Spleen (tissue), 11 donors: ENCODE results near the gene ASTL. TPM values are rescaled to one million over a fixed set of nuclear protein-coding genes. Genes with fewer than 3 reads are reported as not detected.

Experiments
- DNase-seq: peaks from one replicate; pipeline ENCODE4 v3.0.0-alpha.2; 2020
- H3K27ac ChIP-seq, 8 donors: fragments of 200-600 bp; sonication (generic) in 7 of 8; 1 replicate in 4 of 8; 2 replicates in 4 of 8; pipeline versions ENCODE4 v1.5.0 to v1.8.0; 2016 to 2021; ENCODE audit warnings: inconsistent platforms in 4 of 8, mild to moderate bottlenecking in 4 of 8, moderate library complexity in 1 of 8
- H3K27me3 ChIP-seq, 7 donors: fragments of 200-600 bp; sonication (generic) in 6 of 7; replicated peaks in 1 of 7; 1 replicate in 4 of 7; 2 replicates in 3 of 7; pipeline versions ENCODE4 v1.5.0 to v1.8.0; 2016 to 2021; ENCODE audit warnings: inconsistent platforms in 3 of 7, mild to moderate bottlenecking in 1 of 7
- H3K36me3 ChIP-seq, 6 donors: fragments of 200-600 bp; sonication (generic) in 5 of 6; 1 replicate in 4 of 6; 2 replicates in 2 of 6; pipeline versions ENCODE4 v1.5.0 to v1.8.0; 2016 to 2021; ENCODE audit warnings: inconsistent platforms in 2 of 6
- H3K4me1 ChIP-seq, 6 donors: fragments of 200-600 bp; sonication (generic) in 5 of 6; 1 replicate in 3 of 6; 2 replicates in 3 of 6; pipeline versions ENCODE4 v1.5.0 to v1.8.0; 2016 to 2021; ENCODE audit warnings: inconsistent platforms in 3 of 6
- H3K4me3 ChIP-seq, 8 donors: fragments of 200-600 bp; sonication (generic) in 7 of 8; 1 replicate in 4 of 8; 2 replicates in 4 of 8; pipeline versions ENCODE4 v1.5.0 to v1.8.0; 2016 to 2021; ENCODE audit warnings: inconsistent platforms in 4 of 8, mild to moderate bottlenecking in 4 of 8, moderate library complexity in 2 of 8
- H3K9me3 ChIP-seq, 8 donors: fragments of 200-600 bp; sonication (generic) in 7 of 8; 1 replicate in 4 of 8; 2 replicates in 4 of 8; pipeline versions ENCODE4 v1.5.0 to v1.8.0; 2016 to 2021; ENCODE audit warnings: inconsistent platforms in 4 of 8
- CTCF ChIP-seq, 11 experiments: fragments of 200-600 bp in 7 of 11; fragments of 450-650 bp in 4 of 11; sonication (generic) in 4 of 11; IDR thresholded peaks in 8 of 11; conservative IDR thresholded peaks in 3 of 11; 1 replicate in 7 of 11; 2 replicates in 4 of 11; pipeline versions ENCODE4 v1.4.0 to v1.8.0; 2016 to 2021; ENCODE audit warnings: antibody characterized with exemption in 11 of 11, inconsistent platforms in 4 of 11, mild to moderate bottlenecking in 1 of 11
- POLR2A ChIP-seq, 3 donors: fragments of 450-650 bp; IDR thresholded peaks; one replicate each; pipeline ENCODE4 v1.5.1; 2017; ENCODE audit warnings: antibody characterized with exemption in 3 of 3, mild to moderate bottlenecking in 1 of 3
- POLR2AphosphoS5 ChIP-seq, 3 donors: sonication (generic); formaldehyde crosslinking; IDR thresholded peaks; one replicate each; pipeline ENCODE4 v1.5.1; 2017; ENCODE audit warnings: antibody characterized with exemption in 3 of 3
- WGBS, 5 donors: extraction: QIAGEN DNeasy Blood & Tissue Kit in 3 of 5; methylation state at CpG; one replicate each; pipeline versions ENCODE4 v1.1.5 to v1.1.7; 2013 to 2018; 5-methylcytosine and 5-hydroxymethylcytosine counted together
- intact Hi-C: fragments of 100-400 bp; cut with DNase I; formaldehyde crosslinking; loops from one replicate; pipeline ENCODE4 v1.15.0; 2023; ENCODE audit warnings: low total_unique reads
- polyA plus RNA-seq, 3 donors: library from polyadenylated mRNA; stranded (reverse); fragments of 200-250 nt; gene quantifications; one replicate each; pipeline ENCODE4 v1.2.1, GENCODE V29; 2013
- total RNA-seq, 7 donors: library from RNA; depleted of rRNA in 3 of 7; stranded (reverse); fragments of >200 nt in 3 of 7; fragmentation: NEBNext Ultra II Directional in 4 of 7; extraction: Animal tissue kit (Norgen Biotek cat#: 25700) in 4 of 7; gene quantifications; one replicate each; pipeline versions ENCODE4 v1.1.0 to v1.2.1, GENCODE V29; 2016 to 2021
- donor health status: healthy with polysubstance abuse.
- donor health status: DM: no; HTN: no; CAD: no; lungs with moderate emphysema.
- donor health status: DM: no; HTN: no; CAD: no.
- donor health status: Bipolar disorder and iron deficiency.
- donor health status: healthy.
- donor health status: DM: no; HTN: no; CAD: no.
- donor health status: DM: yes; HTN: yes; CAD: no.

The ASTL gene
- total and polyA plus RNA-seq, 10 donors: 0.24 to 2.2 (median 0.52) TPM; not detected in 1

DNA sequence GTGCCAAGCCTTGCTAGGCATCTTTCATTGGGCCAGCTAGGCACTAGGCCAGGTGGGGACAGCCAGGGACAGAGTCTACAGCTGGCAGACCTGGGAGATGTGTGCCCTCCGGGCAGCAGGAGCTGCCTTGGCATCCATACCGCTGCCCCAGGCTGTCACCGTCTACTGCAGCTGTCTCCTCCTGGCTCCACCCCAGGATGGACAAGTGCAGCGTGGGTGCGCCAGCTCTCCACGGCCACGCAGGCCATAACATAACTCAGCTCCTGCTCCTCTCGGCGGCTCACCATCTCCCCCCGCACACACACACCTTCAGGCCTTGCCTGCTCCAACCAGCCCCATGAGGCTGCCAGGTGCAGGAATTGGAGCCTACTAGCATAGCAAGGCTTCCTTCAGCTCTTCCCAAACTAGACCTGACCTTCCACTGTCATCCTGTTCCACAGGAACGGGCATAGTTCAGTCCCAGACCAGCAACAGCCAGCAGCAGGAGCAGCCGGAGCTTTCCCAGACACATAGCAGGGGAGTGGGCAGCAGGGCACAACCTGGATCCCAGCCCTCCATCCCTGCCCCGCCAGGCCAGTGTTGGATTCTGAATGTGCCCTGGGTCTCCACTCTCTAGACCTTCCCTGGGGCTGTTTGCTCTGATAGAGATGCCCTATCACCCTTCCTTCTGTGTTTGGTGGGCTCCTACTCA is 19.5 kb downstream of the ASTL start:
- no peaks in the 10 kb centered on the region for H3K36me3 ChIP-seq
- intact Hi-C loops: no loop called here
- WGBS, 5 donors: 91 to 97% (median 92%) methylated on average over 10 to 13 of the region's 13 CpGs
- no peak overlapping the region for H3K4me3 ChIP-seq
- H3K27me3 ChIP-seq: peaks cover 0 to 73% (median 22%) of the 10 kb centered on the region in 7 donors
- DNase-seq: peak; percentile 58
- no peak for TF ChIP-seq POLR2AphosphoS5 (IDR thresholded peaks at IDR 0.05)
- no peak for TF ChIP-seq CTCF (IDR thresholded peaks at IDR 0.05 in 8 of 11, conservative IDR thresholded peaks at IDR 0.05 in 3 of 11)
- no peak for TF ChIP-seq POLR2A (IDR thresholded peaks at IDR 0.05)
- no peak overlapping the region for H3K27ac ChIP-seq
- H3K4me1 ChIP-seq: peaks cover 3 to 48% (median 25%) of the 10 kb centered on the region in 6 donors
- H3K9me3 ChIP-seq: no peaks in the 10 kb centered on the region

DNA sequence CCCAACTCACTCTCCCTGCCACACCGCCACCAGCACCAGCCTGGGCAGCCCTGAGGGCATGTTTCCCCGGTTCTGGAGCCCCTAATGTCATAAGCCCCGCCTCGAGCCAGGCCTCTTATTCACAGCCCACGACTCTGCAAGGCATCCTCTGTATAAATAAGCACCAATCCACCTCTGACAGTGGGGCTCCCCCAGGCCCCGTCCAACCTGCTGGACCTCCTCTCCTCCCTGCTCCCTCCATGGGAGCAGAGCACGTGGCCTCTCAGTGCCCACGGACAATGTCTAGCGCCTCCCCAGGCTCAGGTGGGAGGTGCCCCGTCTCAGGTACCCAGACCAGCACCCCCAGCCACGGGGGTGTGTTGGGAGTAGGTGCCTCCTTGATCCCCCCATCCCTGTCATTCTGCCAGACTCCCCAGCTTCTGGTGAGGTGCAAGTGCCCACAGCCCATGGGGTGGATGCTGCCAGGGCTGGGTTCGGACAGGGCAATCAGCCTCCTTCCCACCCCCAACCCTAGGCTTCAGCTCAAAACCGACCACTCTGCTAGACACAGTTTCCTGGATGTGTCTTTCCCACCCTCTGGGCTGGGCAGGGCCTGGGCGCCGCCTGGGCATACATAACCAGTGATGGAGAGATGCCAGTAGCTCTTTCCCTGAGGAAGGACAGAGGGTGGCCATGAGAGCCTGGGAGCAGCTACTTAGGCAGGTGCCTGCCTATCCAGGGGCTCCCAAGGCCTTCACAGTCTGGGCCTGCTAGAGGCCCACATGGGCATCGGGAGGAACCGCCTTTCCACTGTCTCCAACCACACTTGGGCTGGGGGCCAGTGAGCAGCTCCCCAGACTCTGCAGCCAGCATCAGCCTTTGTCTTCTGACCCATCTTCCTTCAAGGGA is 20.4 kb downstream of the ASTL start:
- Histone ChIP-seq H3K27ac (no peak overlapping the region), H3K9me3 (no peaks in the 10 kb centered on the region), H3K4me3 (peak overlapping the region in 1 of 8 donors; percentile 78), H3K36me3 (no peaks in the 10 kb centered on the region), H3K27me3 (peaks cover 0 to 73% (median 22%) of the 10 kb centered on the region in 7 donors), H3K4me1 (peaks cover 3 to 51% (median 25%) of the 10 kb centered on the region in 6 donors)
- TF ChIP-seq POLR2AphosphoS5 (IDR thresholded peaks at IDR 0.05): no peak
- no peak for TF ChIP-seq CTCF (IDR thresholded peaks at IDR 0.05 in 8 of 11, conservative IDR thresholded peaks at IDR 0.05 in 3 of 11)
- no peak for TF ChIP-seq POLR2A (IDR thresholded peaks at IDR 0.05)
- intact Hi-C loops: no loop called here
- peak; percentile 73 for DNase-seq
- WGBS, 5 donors: 48 to 59% (median 57%) methylated on average over 13 to 17 of the region's 17 CpGs

DNA sequence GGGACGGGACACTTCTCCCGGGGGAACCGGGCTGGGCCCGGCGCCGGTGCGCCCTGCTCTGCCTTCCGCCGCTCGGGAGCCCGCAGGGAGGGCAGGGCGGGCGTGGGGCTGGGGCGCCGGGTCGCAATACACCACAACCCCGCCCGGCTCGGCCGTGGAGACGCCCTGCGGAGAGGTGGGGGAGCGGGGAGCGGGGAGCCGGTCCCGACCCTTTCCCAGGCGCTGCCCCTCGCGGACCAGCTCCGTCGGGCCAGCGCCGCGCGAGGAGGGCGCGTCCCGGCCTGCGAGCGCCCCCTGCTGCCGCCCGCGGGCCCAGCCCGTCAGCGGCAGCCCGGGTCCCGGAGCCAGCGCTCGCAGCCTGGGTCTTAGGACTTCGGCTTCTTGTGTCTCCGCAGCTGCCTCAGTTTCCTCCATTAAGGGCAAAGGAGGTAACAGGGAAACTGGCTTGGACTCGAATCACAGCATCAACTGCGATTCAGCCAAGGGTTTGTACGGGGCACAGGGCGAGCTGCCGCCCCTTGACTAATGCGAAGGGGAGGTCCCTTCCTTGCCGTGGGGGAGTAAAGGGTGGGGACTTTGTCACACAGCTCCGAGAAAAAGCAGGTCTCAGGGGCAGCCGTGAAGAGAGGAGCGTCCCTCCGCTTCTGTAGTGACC is 21.3 kb downstream of the ASTL start:
- peaks cover 3 to 51% (median 25%) of the 10 kb centered on the region in 6 donors for H3K4me1 ChIP-seq
- H3K36me3 ChIP-seq: no peaks in the 10 kb centered on the region
- peak overlapping the region; percentile 57 to 83 (median 76) for H3K4me3 ChIP-seq
- no peaks in the 10 kb centered on the region for H3K9me3 ChIP-seq
- peaks cover 0 to 71% (median 22%) of the 10 kb centered on the region in 7 donors for H3K27me3 ChIP-seq
- TF ChIP-seq POLR2A (IDR thresholded peaks at IDR 0.05) (no peak), POLR2AphosphoS5 (IDR thresholded peaks at IDR 0.05) (no peak), CTCF (IDR thresholded peaks at IDR 0.05 in 8 of 11, conservative IDR thresholded peaks at IDR 0.05 in 3 of 11) (peak in 10 of 11 experiments; percentile 13 to 98 (median 92))
- intact Hi-C loops: no loop called here
- peak; percentile 90 for DNase-seq
- WGBS, 5 donors: 1 to 7% (median 2%) methylated on average over 13 to 62 of the region's 62 CpGs
- H3K27ac ChIP-seq: peak overlapping the region in 7 of 8 donors; percentile 38 to 80 (median 72)
